Measurements from ENCODE around the gene NOP58.

DNA sequence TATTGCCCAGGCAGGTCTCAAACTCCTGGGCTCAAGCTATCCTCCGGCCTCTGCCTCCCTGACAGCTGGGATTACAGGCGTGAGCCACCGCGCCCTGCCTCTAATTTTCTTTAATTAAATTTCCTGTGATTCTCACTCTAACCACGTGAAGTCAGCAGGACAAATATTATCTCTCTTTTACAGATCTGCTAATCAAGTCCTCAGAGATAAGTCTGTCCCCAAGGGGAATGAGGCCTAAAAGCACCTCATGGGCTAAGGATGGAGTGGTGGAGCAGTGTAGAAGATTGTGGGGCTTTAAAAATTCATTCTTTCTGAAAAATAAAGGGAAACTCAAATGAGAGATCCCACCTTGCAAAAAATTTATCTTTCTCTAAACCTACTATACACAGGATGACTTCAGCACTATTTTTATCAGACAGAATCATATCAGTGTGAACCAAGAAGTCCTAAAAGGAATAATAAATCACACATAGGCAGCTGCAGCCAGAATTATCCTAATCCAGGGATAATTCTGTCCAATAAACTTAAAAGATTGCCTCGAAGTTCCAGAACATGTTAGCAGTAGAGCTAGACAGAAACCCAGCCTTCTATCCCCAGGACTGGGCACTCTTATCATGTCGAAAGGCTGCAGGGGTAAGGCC, 72.3 kb downstream of the NOP58 start:
- no peak for TF ChIP-seq TAF1 (IDR thresholded peaks at IDR 0.05; ENCODE audit: low read depth)
- no peak for TF ChIP-seq EZH2 (IDR thresholded peaks at IDR 0.05; ENCODE audit: borderline replicate concordance, insufficient read depth, low read length, poor library complexity, severe bottlenecking)
- TF ChIP-seq, protein P1, sequence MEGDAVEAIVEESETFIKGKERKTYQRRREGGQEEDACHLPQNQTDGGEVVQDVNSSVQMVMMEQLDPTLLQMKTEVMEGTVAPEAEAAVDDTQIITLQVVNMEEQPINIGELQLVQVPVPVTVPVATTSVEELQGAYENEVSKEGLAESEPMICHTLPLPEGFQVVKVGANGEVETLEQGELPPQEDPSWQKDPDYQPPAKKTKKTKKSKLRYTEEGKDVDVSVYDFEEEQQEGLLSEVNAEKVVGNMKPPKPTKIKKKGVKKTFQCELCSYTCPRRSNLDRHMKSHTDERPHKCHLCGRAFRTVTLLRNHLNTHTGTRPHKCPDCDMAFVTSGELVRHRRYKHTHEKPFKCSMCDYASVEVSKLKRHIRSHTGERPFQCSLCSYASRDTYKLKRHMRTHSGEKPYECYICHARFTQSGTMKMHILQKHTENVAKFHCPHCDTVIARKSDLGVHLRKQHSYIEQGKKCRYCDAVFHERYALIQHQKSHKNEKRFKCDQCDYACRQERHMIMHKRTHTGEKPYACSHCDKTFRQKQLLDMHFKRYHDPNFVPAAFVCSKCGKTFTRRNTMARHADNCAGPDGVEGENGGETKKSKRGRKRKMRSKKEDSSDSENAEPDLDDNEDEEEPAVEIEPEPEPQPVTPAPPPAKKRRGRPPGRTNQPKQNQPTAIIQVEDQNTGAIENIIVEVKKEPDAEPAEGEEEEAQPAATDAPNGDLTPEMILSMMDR (IDR thresholded peaks at IDR 0.05; ENCODE audit: poor library complexity, severe bottlenecking) = no peak
- TF ChIP-seq POLR2AphosphoS5 (IDR thresholded peaks at IDR 0.05) = no peak
